ENCODE data around the gene ANKAR. TPM values are rescaled to one million over a fixed set of nuclear protein-coding genes. Genes with fewer than 3 reads are reported as not detected.
"Not testable (repeated sequence)": the region's sequence is repeated elsewhere in the genome, so short reads cannot be mapped to it uniquely, and the experiment has no call there.

Gene ANKAR
- total RNA-seq, 2 experiments from 2014 or later: 3.9 to 7.0 TPM

- Mint-ChIP-seq H3K9me3 (no peaks in the 10 kb centered on the region), H3K4me1 (peaks cover 46% of the 10 kb centered on the region), H3K27me3 (no peaks in the 10 kb centered on the region), H3K36me3 (ENCODE audit: low read depth) (peaks cover 22% of the 10 kb centered on the region), H3K27ac (no peak overlapping the region), H3K4me3 (no peak overlapping the region)
- ChIA-PET CTCF (interaction anchor here (2.7 to 8.9 kb wide), 2 partner anchors 11 to 100 kb away, joined by 34 to 102 read pairs; partner anchors contain the start of genes ANKAR and OSGEPL1), POLR2A (interaction anchor here (1.0 to 2.8 kb wide), 9 partner anchors 8 to 656 kb away, joined by 3 to 33 read pairs (median 4); partner anchors contain the start of genes ANKAR, ORMDL1, OSGEPL1 and PMS1)
- DNase-seq: no peak
These were observed 11.7 kb upstream of the ANKAR start for GRCh38 chr2:189662669-189663226.

DNA sequence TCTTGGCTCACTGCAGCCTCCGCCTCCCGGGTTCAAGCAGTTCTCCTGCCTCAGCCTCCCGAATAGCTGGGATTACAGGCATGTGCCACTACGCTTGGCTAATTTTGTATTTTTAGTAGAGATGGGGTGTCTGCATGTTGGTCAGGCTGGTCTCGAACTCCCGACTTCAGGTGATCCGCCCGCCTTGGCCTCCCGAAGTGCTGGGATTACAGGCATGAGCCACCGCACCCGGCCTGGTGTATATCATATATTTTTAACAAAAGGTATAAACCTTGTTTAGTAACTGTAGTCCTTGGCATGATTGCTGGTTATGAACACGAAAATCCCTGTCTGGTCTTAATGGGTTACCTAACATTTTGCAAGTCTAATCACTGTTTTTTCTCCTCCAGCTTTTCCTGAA is 11.2 kb upstream of the ANKAR start:
- POLR2A ChIA-PET: interaction anchor here (1.4 kb wide), 2 partner anchors 8 to 20 kb away, joined by 3 read pairs; no protein-coding TSS in a partner anchor
- not testable (repeated sequence) for DNase-seq, H3K27ac Mint-ChIP-seq, H3K9me3 Mint-ChIP-seq, H3K27me3 Mint-ChIP-seq
- Mint-ChIP-seq H3K36me3 (ENCODE audit: low read depth) (peaks cover 24% of the 10 kb centered on the region), H3K4me3 (peak overlapping the region; percentile 5), H3K4me1 (peaks cover 41% of the 10 kb centered on the region)
- CTCF ChIA-PET: interaction anchor here (1.3 to 8.9 kb wide), 3 partner anchors 11 to 99 kb away, joined by 4 to 102 read pairs (median 34); partner anchors contain the start of genes ANKAR and OSGEPL1

- no peak overlapping the region for H3K4me3 Mint-ChIP-seq
- H3K4me1 Mint-ChIP-seq: peaks cover 24% of the 10 kb centered on the region
These were observed 4.6 kb upstream of the ANKAR start for GRCh38 chr2:189669913-189670312.

GRCh38 chr2:189673661-189674373 is 653 bp upstream of the ANKAR start:
- CTCF ChIA-PET: interaction anchor here (0.6 to 7.0 kb wide), 12 partner anchors 9 to 93 kb away, joined by 3 to 102 read pairs (median 4); partner anchors contain the start of genes ASNSD1, OSGEPL1 and SLC40A1
- H3K27me3 Mint-ChIP-seq: no peaks in the 10 kb centered on the region
- peak overlapping the region; percentile 44 for H3K27ac Mint-ChIP-seq
- H3K4me1 Mint-ChIP-seq: peaks cover 27% of the 10 kb centered on the region
- POLR2A ChIA-PET: interaction anchor here (0.8 to 4.2 kb wide), 7 partner anchors 9 to 111 kb away, joined by 3 to 33 read pairs (median 7); partner anchors contain the start of genes ASNSD1, ORMDL1, OSGEPL1 and PMS1
- H3K36me3 Mint-ChIP-seq (ENCODE audit: low read depth): peaks cover 48% of the 10 kb centered on the region
- no peak for DNase-seq
- peak overlapping the region; percentile 90 for H3K4me3 Mint-ChIP-seq
- H3K9me3 Mint-ChIP-seq: peaks cover 8% of the 10 kb centered on the region

More at GRCh38 chr2:189669913-189670312, 4.6 kb upstream of the ANKAR start:
- H3K36me3 Mint-ChIP-seq (ENCODE audit: low read depth): peaks cover 52% of the 10 kb centered on the region
- no peak for DNase-seq
- no peaks in the 10 kb centered on the region for H3K9me3 Mint-ChIP-seq
- CTCF ChIA-PET: no interaction called here
- H3K27ac Mint-ChIP-seq: no peak overlapping the region
- no peaks in the 10 kb centered on the region for H3K27me3 Mint-ChIP-seq
- POLR2A ChIA-PET: interaction anchor here (0.6 to 1.4 kb wide), 2 partner anchors 12 to 114 kb away, joined by 3 to 4 read pairs; partner anchors contain the start of genes ORMDL1 and PMS1

- POLR2A ChIA-PET: interaction anchor here (0.7 to 4.2 kb wide), 4 partner anchors 8 to 115 kb away, joined by 3 to 33 read pairs (median 4); partner anchors contain the start of genes ASNSD1 and OSGEPL1
- no peak for DNase-seq
- Mint-ChIP-seq H3K27ac (no peak overlapping the region), H3K9me3 (peaks cover 13% of the 10 kb centered on the region), H3K4me1 (peaks cover 46% of the 10 kb centered on the region), H3K27me3 (no peaks in the 10 kb centered on the region), H3K36me3 (ENCODE audit: low read depth) (peaks cover 51% of the 10 kb centered on the region), H3K4me3 (no peak overlapping the region)
- CTCF ChIA-PET: interaction anchor here (0.8 to 7.0 kb wide), 4 partner anchors 15 to 86 kb away, joined by 3 to 102 read pairs (median 7); partner anchors contain the start of genes ASNSD1 and OSGEPL1
These were observed 2.0 kb downstream of the ANKAR start for GRCh38 chr2:189676471-189676870.

- peaks cover 38% of the 10 kb centered on the region for H3K36me3 Mint-ChIP-seq (ENCODE audit: low read depth)
- no peak overlapping the region for H3K4me3 Mint-ChIP-seq
- POLR2A ChIA-PET: interaction anchor here (2.4 kb wide), 1 partner anchor 18 kb away, joined by 8 read pairs; the partner anchor contains the start of gene ASNSD1
- peaks cover 13% of the 10 kb centered on the region for H3K9me3 Mint-ChIP-seq
- no peak for DNase-seq
- CTCF ChIA-PET: no interaction called here
- no peak overlapping the region for H3K27ac Mint-ChIP-seq
- H3K4me1 Mint-ChIP-seq: peaks cover 37% of the 10 kb centered on the region
- H3K27me3 Mint-ChIP-seq: no peaks in the 10 kb centered on the region
These were observed 4.8 kb downstream of the ANKAR start for GRCh38 chr2:189679226-189679625.

DNA sequence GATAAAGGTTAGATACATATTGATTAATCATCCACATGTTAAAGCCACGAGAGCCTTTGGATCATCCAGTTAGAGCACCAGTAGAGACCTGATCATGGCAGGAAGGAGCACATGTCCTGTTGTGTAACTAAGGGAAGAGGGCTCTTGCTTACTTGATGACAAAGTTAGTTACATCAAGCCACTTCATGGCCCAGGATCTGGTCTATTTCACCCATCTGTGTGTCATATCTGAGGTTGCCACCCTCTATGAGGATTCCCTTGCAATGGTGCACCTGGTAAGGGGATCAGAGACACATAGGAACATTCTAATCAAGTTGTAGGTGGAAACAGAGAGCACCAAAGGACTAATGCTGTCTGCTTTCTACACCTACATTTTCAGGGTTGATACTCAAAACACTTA is 6.7 kb downstream of the ANKAR start:
- CTCF ChIA-PET: interaction anchor here (2.3 kb wide), 1 partner anchor 20 kb away, joined by 9 read pairs; no protein-coding TSS in a partner anchor
- POLR2A ChIA-PET: interaction anchor here (2.4 kb wide), 1 partner anchor 20 kb away, joined by 8 read pairs; the partner anchor contains the start of gene ASNSD1
- H3K27ac Mint-ChIP-seq: no peak overlapping the region
- peaks cover 31% of the 10 kb centered on the region for H3K4me1 Mint-ChIP-seq
- DNase-seq: no peak
- H3K9me3 Mint-ChIP-seq: peaks cover 13% of the 10 kb centered on the region
- no peaks in the 10 kb centered on the region for H3K27me3 Mint-ChIP-seq
- H3K36me3 Mint-ChIP-seq (ENCODE audit: low read depth): peaks cover 32% of the 10 kb centered on the region
- no peak overlapping the region for H3K4me3 Mint-ChIP-seq

DNA sequence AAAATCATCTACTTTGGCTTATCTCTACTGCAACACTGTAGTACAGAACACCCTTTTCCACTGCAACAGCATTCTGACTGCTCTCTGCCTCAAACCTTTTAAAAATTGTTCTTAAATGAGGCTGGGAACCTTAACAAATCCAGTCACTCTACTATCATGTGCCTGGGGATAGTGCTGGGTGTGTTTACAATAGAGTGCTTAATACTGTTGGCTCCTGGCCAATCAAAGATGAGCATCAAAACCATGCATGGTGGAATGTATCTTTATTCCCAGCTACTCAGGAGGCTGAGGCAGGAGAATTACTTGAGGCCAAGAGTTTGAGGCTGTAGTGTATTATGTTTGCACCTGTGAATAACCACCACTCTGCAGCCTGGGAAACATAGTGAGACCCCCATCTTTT is 7.4 kb downstream of the ANKAR start:
- Mint-ChIP-seq H3K4me3 (no peak overlapping the region), H3K27me3 (no peaks in the 10 kb centered on the region), H3K36me3 (ENCODE audit: low read depth) (peaks cover 32% of the 10 kb centered on the region), H3K27ac (no peak overlapping the region), H3K4me1 (peaks cover 31% of the 10 kb centered on the region), H3K9me3 (peaks cover 13% of the 10 kb centered on the region)
- no peak for DNase-seq
- CTCF ChIA-PET: interaction anchor here (2.3 kb wide), 1 partner anchor 21 kb away, joined by 9 read pairs; no protein-coding TSS in a partner anchor
- POLR2A ChIA-PET: interaction anchor here (2.4 kb wide), 1 partner anchor 20 kb away, joined by 8 read pairs; the partner anchor contains the start of gene ASNSD1

- POLR2A ChIA-PET: interaction anchor here (0.7 to 1.0 kb wide), 2 partner anchors 15 to 21 kb away, joined by 3 to 4 read pairs; no protein-coding TSS in a partner anchor
- peaks cover 10% of the 10 kb centered on the region for H3K9me3 Mint-ChIP-seq
- CTCF ChIA-PET: interaction anchor here (0.9 to 1.4 kb wide), 4 partner anchors 9 to 79 kb away, joined by 3 to 6 read pairs (median 4); partner anchors contain the start of genes ANKAR and OSGEPL1
- H3K4me3 Mint-ChIP-seq: no peak overlapping the region
- DNase-seq: no peak
- peaks cover 20% of the 10 kb centered on the region for H3K36me3 Mint-ChIP-seq (ENCODE audit: low read depth)
- H3K4me1 Mint-ChIP-seq: peaks cover 30% of the 10 kb centered on the region
- H3K27me3 Mint-ChIP-seq: no peaks in the 10 kb centered on the region
- H3K27ac Mint-ChIP-seq: no peak overlapping the region
These were observed 8.9 kb downstream of the ANKAR start for GRCh38 chr2:189683348-189683747.

- H3K27me3 Mint-ChIP-seq: no peaks in the 10 kb centered on the region
- peaks cover 20% of the 10 kb centered on the region for H3K4me1 Mint-ChIP-seq
- no peaks in the 10 kb centered on the region for H3K9me3 Mint-ChIP-seq
- POLR2A ChIA-PET: no interaction called here
- no peak for DNase-seq
- no peak overlapping the region for H3K4me3 Mint-ChIP-seq
- H3K27ac Mint-ChIP-seq: no peak overlapping the region
- CTCF ChIA-PET: interaction anchor here (0.7 to 1.6 kb wide), 5 partner anchors 12 to 25 kb away, joined by 3 to 11 read pairs (median 4); partner anchors contain the start of gene ASNSD1
- H3K36me3 Mint-ChIP-seq (ENCODE audit: low read depth): peaks cover 7% of the 10 kb centered on the region
These were observed 10.3 kb downstream of the ANKAR start for GRCh38 chr2:189684811-189685210.

DNA sequence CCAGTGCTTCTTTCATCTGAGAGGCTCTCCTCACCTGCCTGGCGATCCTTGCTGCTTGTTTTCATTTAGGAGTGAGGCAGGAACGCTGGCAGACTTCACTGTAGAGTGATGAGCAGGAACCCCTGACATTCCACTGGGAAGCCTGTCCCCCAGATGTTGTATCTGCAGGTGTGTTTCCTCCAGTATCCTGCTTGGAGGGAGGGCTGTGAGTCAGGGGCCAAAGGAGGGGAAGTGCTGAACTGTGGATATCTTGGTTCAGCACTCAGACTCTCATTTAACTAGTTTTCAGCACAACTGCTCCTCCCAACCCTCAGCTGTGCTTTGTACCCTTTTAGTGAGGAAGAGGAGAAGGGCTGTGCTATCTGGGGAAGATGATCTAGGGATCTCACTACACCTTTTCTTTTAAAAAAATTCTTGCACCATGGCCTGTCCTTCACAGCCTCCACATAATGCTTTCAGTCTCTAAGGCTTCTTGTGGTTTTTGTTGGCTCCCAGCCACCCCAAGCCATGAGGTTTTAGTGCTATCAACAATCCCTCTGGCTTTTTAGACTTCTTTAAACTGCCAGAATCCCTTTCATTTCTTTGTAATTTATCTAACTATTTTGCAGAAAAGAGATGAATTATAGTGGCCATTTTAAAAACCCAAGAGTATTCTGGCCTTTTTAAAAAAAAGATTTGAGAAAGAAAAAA is 11.2 kb downstream of the ANKAR start:
- Mint-ChIP-seq H3K9me3 (no peaks in the 10 kb centered on the region), H3K4me3 (no peak overlapping the region), H3K36me3 (ENCODE audit: low read depth) (no peaks in the 10 kb centered on the region), H3K27ac (no peak overlapping the region), H3K4me1 (peaks cover 13% of the 10 kb centered on the region), H3K27me3 (no peaks in the 10 kb centered on the region)
- no peak for DNase-seq
- ChIA-PET CTCF (interaction anchor here (0.9 to 1.0 kb wide), 2 partner anchors 13 to 24 kb away, joined by 3 to 5 read pairs; partner anchors contain the start of gene ASNSD1), POLR2A (no interaction called here)

- DNase-seq; H3K4me1 Mint-ChIP-seq; POLR2A ChIA-PET; CTCF ChIA-PET; H3K27ac Mint-ChIP-seq; H3K27me3 Mint-ChIP-seq; H3K36me3 Mint-ChIP-seq (ENCODE audit: low read depth); H3K9me3 Mint-ChIP-seq; H3K4me3 Mint-ChIP-seq: not testable (repeated sequence)
These were observed 13.3 kb downstream of the ANKAR start for GRCh38 chr2:189687796-189688195.
